ENCODE measurements around the gene CERT1.

Gene CERT1

GRCh38 chr5:75481024-75481423, 30.4 kb downstream of the CERT1 start:
- H3K4me3 ChIP-seq (ENCODE audit: low read depth, low read length), result no peak overlapping the region
- no peak for DNase-seq (ENCODE audit: low read depth)
- TF ChIP-seq CTCF (IDR thresholded peaks at IDR 0.05; ENCODE audit: insufficient read depth, low read depth, low read length, missing control alignments), result no peak

GRCh38 chr5:75475364-75475763, 36.1 kb downstream of the CERT1 start:
- TF ChIP-seq CTCF (IDR thresholded peaks at IDR 0.05; ENCODE audit: insufficient read depth, low read depth, low read length, missing control alignments), result no peak
- no peak for DNase-seq (ENCODE audit: low read depth)
- H3K4me3 ChIP-seq (ENCODE audit: low read depth, low read length), result no peak overlapping the region

- H3K4me3 ChIP-seq (ENCODE audit: low read depth, low read length), result no peak overlapping the region
- no peak for TF ChIP-seq CTCF (IDR thresholded peaks at IDR 0.05; ENCODE audit: insufficient read depth, low read depth, low read length, missing control alignments)
- DNase-seq (ENCODE audit: low read depth), result no peak
Measured at GRCh38 chr5:75473463-75473862, 38.0 kb downstream of the CERT1 start.

- H3K4me3 ChIP-seq (ENCODE audit: low read depth, low read length), result no peak overlapping the region
- no peak for TF ChIP-seq CTCF (IDR thresholded peaks at IDR 0.05; ENCODE audit: insufficient read depth, low read depth, low read length, missing control alignments)
- DNase-seq (ENCODE audit: low read depth), result no peak
Measured at GRCh38 chr5:75472973-75473372, 38.5 kb downstream of the CERT1 start.

- no peak overlapping the region for H3K4me3 ChIP-seq (ENCODE audit: low read depth, low read length)
- DNase-seq (ENCODE audit: low read depth), result no peak
- no peak for TF ChIP-seq CTCF (IDR thresholded peaks at IDR 0.05; ENCODE audit: insufficient read depth, low read depth, low read length, missing control alignments)
Measured at GRCh38 chr5:75471193-75471592, 40.2 kb downstream of the CERT1 start.

- TF ChIP-seq CTCF (IDR thresholded peaks at IDR 0.05; ENCODE audit: insufficient read depth, low read depth, low read length, missing control alignments), result no peak
- no peak overlapping the region for H3K4me3 ChIP-seq (ENCODE audit: low read depth, low read length)
- DNase-seq (ENCODE audit: low read depth), result no peak
Measured at GRCh38 chr5:75469017-75469416, 42.4 kb downstream of the CERT1 start.

GRCh38 chr5:75468593-75468992, 42.8 kb downstream of the CERT1 start:
- H3K4me3 ChIP-seq (ENCODE audit: low read depth, low read length), result no peak overlapping the region
- no peak for DNase-seq (ENCODE audit: low read depth)
- TF ChIP-seq CTCF (IDR thresholded peaks at IDR 0.05; ENCODE audit: insufficient read depth, low read depth, low read length, missing control alignments), result no peak
